GM19468 (cell line): Measurements from ENCODE around the gene PDE10A.
"Not testable (repeated sequence)": the region's sequence is repeated elsewhere in the genome, so short reads cannot be mapped to it uniquely, and the experiment has no call there.

Experiments used
- ATAC-seq: cut with Tn5 transposase; IDR thresholded peaks from one replicate; pipeline ENCODE4 v1.9.1; 2021; ENCODE audit warnings: mild to moderate bottlenecking, moderate library complexity, moderate number of reproducible peaks; ENCODE audit not compliant: unreplicated experiment; ENCODE audit errors: extremely low read depth

The PDE10A gene

GRCh38 chr6:165634101-165634880, 28.8 kb downstream of the PDE10A start:
- ATAC-seq = no peak

DNA sequence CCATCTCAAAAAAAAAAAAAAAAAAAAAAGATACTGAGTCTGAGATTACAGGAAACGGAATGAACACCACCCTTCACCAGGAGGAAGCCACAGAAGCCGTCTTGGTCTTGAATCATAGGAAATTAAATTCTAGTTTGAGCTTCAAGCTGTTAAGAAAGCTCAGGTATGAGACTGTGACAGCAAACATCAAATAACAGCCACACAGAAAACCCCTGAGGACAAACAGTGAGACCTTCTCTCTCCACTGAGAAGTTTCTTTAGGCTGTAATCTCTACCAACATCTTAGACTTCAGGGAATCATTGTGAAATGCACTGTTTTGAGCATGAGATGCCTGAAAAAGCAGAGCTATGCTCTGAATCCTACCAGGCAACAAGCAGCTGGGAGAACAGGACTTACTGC, 30.8 kb downstream of the PDE10A start:
- no peak for ATAC-seq

DNA sequence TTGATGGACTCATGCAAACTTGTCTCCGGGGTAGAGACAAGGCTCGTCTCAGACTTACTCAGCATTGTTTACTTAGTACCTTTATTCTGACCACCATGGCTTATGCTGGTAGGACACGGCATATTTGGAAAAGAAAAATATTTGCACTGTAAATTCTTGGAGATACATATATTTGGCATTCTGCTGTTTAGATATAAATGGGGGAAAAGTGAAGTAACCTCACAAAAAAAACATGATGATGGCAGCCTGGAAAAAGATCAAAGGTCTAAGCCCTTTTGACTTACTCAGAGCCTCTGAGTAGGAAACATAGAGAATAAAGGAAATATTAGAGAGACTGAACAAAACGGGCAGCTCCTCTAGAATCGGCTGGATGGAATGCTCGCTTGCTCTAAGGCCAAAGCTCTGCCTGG, 32.5 kb downstream of the PDE10A start:
- no peak for ATAC-seq

- ATAC-seq = no peak
Observed at GRCh38 chr6:165628955-165629354, 34.1 kb downstream of the PDE10A start.

GRCh38 chr6:165627366-165627765, 35.7 kb downstream of the PDE10A start:
- no peak for ATAC-seq

DNA sequence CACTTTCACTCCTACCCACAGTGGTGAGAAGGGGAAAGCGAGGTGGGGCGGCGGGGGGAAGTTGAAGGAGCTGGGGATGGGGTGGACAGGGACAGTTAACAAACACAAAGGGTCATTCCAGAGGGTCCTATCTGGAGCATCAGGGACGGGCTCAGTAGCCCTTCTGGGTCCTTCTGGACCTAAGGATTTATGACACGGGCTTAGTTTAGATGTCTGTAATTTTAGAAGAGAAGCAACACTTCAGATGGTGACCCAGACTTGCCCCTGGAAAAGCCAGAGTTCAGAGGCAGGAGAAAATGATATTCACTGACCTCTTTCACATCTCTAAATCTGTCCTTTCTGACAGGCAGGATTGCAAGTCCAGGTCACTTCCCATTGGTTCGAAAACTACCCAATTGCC, 36.3 kb downstream of the PDE10A start:
- no peak for ATAC-seq

GRCh38 chr6:165624871-165625639, 38.0 kb downstream of the PDE10A start:
- ATAC-seq = no peak

GRCh38 chr6:165621940-165622339, 41.1 kb downstream of the PDE10A start:
- ATAC-seq = no peak

DNA sequence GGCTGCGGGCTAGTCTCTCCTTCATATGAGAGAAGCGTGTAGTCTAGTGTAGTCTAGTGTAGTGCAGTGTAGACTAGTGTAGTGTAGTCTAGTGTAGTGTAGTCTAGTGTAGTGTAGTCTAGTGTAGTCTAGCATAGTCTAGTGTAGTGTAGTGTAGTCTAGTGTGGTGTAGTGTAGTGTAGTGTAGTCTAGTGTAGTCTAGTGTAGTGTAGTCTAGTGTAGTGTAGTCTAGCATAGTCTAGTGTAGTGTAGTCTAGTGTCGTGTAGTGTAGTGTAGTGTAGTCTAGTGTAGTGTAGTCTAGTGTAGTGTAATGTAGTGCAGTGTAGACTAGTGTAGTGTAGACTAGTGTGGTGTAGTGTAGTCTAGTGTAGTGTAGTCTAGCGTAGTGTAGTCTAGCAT, 44.1 kb downstream of the PDE10A start:
- ATAC-seq = not testable (repeated sequence)

GRCh38 chr6:165618241-165618640, 44.8 kb downstream of the PDE10A start:
- ATAC-seq = no peak

DNA sequence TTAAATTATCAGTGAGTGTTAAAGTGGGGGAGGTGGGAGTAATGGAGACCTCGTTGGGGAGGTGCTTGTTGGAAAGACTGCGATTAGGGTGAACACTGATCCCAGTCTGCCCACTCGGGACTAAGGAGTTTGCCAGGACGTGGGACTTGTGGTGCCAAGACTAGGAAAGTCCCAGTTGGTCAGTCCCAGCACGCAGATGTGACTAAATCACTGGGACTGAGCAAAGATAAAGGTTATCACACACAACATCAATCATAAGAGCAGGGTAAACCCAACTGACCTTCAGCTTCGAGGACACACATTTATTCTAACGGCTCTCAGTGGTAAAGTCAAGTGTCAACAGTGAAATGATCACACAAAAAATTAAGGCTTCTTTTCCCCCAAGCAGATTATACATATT, 45.5 kb downstream of the PDE10A start:
- ATAC-seq = no peak

- no peak for ATAC-seq
Observed at GRCh38 chr6:165616116-165616515, 46.9 kb downstream of the PDE10A start.

DNA sequence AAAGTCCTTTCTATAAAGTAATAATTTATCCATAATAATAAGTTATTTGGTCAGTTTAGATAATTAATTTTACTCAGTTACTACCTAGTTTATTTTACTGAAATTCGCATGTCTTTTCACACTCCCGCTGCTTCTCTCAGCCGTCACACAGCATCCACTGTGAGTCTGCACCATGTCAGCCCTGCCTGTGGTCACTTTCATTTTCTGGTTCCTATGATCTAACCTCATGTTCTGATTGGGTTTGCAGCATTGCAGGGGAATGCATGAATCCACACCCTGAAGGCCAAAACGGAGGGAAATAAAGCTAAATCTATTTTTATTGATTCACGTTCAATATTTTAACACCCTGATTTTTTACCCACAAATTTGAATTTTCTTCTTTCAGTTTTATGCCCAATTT, 47.4 kb downstream of the PDE10A start:
- ATAC-seq = no peak

GRCh38 chr6:165611294-165611693, 51.7 kb downstream of the PDE10A start:
- ATAC-seq = no peak

DNA sequence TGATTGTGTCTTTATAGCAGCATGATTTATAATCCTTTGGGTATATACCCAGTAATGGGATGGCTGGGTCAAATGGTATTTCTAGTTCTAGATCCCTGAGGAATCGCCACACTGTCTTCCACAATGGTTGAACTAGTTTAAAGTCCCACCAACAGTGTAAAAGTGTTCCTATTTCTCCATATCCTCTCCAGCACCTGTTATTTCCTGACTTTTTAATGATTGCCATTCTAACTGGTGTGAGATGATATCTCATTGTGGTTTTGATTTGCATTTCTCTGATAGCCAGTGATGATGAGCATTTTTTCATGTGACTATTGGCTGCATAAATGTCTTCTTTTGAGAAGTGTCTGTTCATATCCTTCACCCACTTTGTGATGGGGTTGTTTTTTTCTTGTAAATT, 54.5 kb downstream of the PDE10A start:
- ATAC-seq = not testable (repeated sequence)

DNA sequence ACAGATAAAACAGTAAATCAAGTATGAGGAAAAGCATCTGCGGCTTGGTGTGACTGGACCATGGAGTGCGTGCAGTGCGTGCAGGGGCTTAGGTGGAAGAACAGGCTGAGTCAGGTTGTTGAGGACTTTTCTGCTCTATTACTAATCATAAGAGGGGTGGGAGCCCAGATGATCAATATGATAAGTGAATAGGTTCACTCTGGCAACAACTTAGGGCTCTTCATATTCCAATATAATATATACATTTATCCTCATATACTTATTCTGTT, 56.4 kb downstream of the PDE10A start:
- ATAC-seq = no peak

DNA sequence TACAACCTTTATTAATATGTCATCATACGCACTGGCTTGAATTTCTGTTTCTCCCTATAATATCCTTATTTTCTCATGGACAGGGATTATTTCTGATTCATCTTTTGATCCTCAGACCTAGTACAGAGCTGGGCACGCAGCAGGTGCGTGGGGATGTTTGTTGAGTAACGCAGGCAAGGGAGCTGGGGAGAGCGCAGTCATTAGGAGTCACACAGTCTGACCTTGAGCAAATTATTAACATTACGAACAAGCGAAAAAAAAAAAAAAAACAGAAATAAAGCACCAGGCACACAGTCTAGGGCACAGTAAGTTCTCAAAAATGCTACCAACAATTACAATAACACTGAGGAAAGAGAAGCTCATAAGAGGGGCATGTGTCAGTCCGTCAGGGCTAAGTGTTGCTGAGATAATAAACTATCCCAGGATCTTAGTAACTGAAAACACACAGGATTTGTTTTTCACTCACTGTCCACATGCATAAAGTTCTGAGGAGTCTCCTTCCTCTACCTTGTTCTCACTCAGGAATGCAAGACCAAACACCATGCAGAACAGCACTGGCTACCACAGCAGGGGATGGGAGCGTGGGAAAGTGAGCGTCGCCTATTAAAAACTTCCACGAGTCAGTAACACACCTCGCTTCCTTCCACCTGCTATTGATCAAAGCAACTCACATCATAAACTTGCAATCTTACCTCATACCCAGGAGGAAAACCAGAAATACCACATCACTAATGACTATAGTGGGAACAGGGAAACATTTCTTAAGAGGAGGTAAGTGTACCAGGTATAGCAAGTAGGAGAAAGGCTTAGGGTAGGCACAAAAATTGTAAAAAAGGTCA, 56.9 kb downstream of the PDE10A start:
- no peak for ATAC-seq

DNA sequence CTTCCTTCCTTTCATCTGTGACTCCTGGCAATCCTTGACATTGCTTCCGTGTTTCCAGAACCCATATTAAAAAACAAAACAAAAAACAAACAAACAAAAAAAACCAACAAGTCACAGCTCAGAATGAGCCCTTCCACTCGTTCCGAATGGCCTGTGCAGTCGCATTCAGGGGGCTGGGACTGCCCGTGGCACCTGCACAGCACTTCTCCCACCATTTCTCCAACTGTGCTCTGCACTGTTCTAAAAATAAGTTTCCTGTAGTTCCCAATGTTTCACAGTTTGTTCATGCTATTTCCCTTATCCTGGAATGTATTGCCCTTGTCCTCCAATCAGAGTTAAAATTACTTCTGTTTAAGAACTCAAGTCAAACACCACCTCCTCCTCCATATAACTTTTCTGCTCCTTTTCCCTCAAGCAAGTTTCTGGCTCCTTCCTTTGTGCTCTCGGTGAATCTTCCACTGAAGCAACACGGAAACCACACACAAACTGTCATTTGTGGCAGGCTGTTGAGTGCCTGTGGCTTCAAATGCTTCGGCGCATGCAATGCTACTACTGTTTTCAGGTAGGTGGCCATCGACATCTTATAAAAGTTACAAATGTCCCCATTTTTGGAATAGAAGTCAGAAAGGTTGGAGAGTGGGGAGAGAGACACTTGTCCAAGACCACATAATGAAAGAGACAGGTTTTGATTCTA, 57.7 kb downstream of the PDE10A start:
- ATAC-seq = no peak

DNA sequence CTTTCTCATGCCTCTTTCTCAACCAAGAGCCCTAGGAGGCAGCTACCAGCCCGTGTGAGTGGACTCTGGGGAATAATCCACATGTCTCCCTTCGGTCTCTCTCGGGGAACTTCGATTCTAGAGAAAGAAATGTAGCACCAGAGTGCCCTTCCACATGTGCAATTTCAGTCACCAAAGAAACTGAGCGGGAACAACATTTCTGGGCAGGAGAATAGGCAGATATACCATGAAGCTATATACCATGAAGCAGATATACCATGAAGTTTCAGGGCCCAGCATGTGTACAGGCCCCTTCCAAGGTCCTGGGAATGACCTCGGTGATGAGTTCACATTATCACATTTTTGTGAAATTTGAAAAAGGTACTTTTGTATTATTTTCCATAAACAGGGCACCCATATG, 60.8 kb downstream of the PDE10A start:
- no peak for ATAC-seq

DNA sequence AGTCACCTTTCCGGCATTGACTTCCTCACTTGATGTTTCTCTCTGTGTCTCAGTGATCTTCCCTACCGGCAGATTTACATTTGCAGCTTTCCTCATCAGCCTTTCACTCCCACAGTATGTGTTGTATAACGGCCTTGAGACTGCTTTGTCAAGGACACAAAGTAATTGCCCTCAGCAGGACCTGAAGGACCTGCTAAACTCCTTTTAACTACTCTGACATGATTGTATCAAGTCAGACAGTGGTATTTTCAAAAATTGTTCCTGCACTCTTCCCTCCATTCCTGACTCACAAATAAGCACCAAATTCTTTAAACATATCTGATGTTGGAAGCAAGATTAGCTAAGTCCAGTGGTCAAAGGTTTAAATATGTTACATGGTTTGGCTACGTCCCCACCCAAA, 62.4 kb downstream of the PDE10A start:
- ATAC-seq = no peak
